Right atrium auricular region (tissue), 2 donors: ENCODE data around the gene IL1R2. TPM values are rescaled to one million over a fixed set of nuclear protein-coding genes. Genes with fewer than 3 reads are reported as not detected.

Experiments
- DNase-seq: peaks from one replicate; pipeline ENCODE4 v3.0.0-alpha.2; 2019; ENCODE audit warnings: low spot score
- H3K27ac ChIP-seq, 2 donors: fragments of 200-600 bp; sonication (generic); 1 replicate in 1 of 2; 2 replicates in 1 of 2; pipeline ENCODE4 v1.5.1; 2016 to 2019
- H3K27me3 ChIP-seq, 2 donors: fragments of 200-600 bp; sonication (generic); one replicate each; pipeline versions ENCODE4 v1.5.1 to v1.6.0; 2017 to 2019
- H3K36me3 ChIP-seq: fragments of 200-600 bp; sonication (generic); one replicate; pipeline ENCODE4 v1.5.1; 2016
- H3K4me1 ChIP-seq, 2 donors: fragments of 200-600 bp; sonication (generic); one replicate each; pipeline versions ENCODE4 v1.5.1 to v1.6.0; 2017 to 2019
- H3K4me3 ChIP-seq, 2 donors: fragments of 200-600 bp; sonication (generic); 1 replicate in 1 of 2; 2 replicates in 1 of 2; pipeline ENCODE4 v1.5.1; 2017 to 2019; ENCODE audit warnings: mild to moderate bottlenecking in 1 of 2, moderate library complexity in 1 of 2
- H3K9me3 ChIP-seq, 2 donors: fragments of 200-600 bp; sonication (generic); one replicate each; pipeline ENCODE4 v1.5.1; 2019
- total RNA-seq, 2 donors: library from RNA; depleted of rRNA; stranded (reverse); fragments of >200 nt; gene quantifications; one replicate each; pipeline ENCODE4 v1.1.0, GENCODE V29; 2016
- TF ChIP-seq, protein P1 (sequence below), 2 donors: fragments of 200-600 bp; sonication (generic); IDR thresholded peaks; one replicate each; pipeline ENCODE4 v1.5.1; 2019; ENCODE audit warnings: antibody characterized with exemption in 2 of 2

IL1R2 gene
- total RNA-seq, 2 donors from 2014 or later = 2.8 to 16.1 TPM

- Histone ChIP-seq H3K27me3 (no peaks in the 10 kb centered on the region), H3K27ac (no peak overlapping the region), H3K4me3 (no peak overlapping the region), H3K9me3 (no peaks in the 10 kb centered on the region), H3K36me3 (no peaks in the 10 kb centered on the region), H3K4me1 (no peaks in the 10 kb centered on the region)
- TF ChIP-seq, protein P1, sequence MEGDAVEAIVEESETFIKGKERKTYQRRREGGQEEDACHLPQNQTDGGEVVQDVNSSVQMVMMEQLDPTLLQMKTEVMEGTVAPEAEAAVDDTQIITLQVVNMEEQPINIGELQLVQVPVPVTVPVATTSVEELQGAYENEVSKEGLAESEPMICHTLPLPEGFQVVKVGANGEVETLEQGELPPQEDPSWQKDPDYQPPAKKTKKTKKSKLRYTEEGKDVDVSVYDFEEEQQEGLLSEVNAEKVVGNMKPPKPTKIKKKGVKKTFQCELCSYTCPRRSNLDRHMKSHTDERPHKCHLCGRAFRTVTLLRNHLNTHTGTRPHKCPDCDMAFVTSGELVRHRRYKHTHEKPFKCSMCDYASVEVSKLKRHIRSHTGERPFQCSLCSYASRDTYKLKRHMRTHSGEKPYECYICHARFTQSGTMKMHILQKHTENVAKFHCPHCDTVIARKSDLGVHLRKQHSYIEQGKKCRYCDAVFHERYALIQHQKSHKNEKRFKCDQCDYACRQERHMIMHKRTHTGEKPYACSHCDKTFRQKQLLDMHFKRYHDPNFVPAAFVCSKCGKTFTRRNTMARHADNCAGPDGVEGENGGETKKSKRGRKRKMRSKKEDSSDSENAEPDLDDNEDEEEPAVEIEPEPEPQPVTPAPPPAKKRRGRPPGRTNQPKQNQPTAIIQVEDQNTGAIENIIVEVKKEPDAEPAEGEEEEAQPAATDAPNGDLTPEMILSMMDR (IDR thresholded peaks at IDR 0.05) = no peak
- DNase-seq = no peak
Measured at GRCh38 chr2:102009557-102009956, 17.8 kb downstream of the IL1R2 start.

GRCh38 chr2:102010902-102011301 is 19.1 kb downstream of the IL1R2 start:
- Histone ChIP-seq H3K36me3 (no peaks in the 10 kb centered on the region), H3K27ac (no peak overlapping the region), H3K9me3 (no peaks in the 10 kb centered on the region), H3K4me3 (no peak overlapping the region), H3K4me1 (no peaks in the 10 kb centered on the region), H3K27me3 (no peaks in the 10 kb centered on the region)
- TF ChIP-seq, protein P1 (IDR thresholded peaks at IDR 0.05) = no peak
- DNase-seq = no peak

- Histone ChIP-seq H3K27me3 (no peaks in the 10 kb centered on the region), H3K4me1 (no peaks in the 10 kb centered on the region), H3K27ac (no peak overlapping the region), H3K4me3 (no peak overlapping the region), H3K36me3 (no peaks in the 10 kb centered on the region), H3K9me3 (no peaks in the 10 kb centered on the region)
- no peak for DNase-seq
- TF ChIP-seq, protein P1 (IDR thresholded peaks at IDR 0.05) = no peak
Measured at GRCh38 chr2:102012061-102012614, 20.4 kb downstream of the IL1R2 start.

DNA sequence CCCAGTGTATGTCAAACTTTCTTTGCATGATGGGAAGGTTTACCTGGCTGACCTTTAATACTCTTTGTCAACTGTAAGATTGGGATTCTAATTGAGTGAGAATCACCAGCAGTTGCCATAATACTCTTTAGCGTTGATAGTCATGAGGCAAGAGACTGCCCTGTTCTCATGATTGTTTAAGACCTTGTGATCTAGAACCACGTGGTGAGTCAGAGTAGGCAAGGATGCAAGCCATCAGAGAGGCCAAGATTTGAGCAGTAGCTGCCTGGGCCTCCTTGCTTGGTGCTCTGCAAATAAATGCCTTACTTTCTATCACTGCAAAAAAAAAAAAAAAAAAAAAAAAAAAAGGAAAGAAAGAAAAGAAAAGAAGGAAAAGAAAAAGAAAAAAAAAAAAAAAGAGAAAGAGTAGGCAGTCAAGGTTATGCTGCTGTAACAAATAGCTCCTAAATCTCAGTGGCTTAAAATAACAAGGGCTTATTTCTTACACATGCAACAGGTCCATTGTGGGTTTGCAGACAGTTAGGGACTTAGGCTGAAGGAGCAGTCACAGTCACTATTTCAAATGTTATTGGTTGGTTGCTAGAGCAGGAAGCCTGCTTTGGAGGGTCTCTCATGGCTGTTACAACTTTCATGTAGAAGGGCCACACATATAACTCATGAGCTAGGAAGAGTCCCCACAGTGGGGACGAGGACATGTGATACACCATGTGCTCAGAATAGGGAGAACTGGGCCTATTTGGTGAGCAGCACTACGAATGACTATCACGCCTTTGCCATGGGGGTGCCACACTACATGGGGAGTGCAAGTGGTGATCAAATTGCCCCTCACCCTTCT is 21.7 kb downstream of the IL1R2 start:
- Histone ChIP-seq H3K4me1 (no peaks in the 10 kb centered on the region), H3K9me3 (no peaks in the 10 kb centered on the region), H3K4me3 (no peak overlapping the region), H3K36me3 (no peaks in the 10 kb centered on the region), H3K27me3 (no peaks in the 10 kb centered on the region), H3K27ac (no peak overlapping the region)
- DNase-seq = no peak
- TF ChIP-seq, protein P1 (IDR thresholded peaks at IDR 0.05) = no peak

DNA sequence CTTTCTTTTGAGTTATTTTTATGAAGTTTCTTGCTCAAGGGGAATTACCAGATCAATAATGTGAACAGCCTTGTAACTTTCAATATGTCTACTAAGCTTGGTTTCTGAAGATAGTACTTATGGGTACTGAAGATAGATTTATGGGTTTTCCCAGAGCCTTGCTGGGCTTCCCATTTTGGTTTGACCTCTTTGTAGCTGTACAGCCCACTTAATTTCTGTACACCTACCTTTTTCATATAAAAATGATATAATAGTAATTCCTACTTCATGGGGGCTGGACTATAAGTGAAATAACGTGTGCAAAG is 22.2 kb downstream of the IL1R2 start:
- Histone ChIP-seq H3K36me3 (no peaks in the 10 kb centered on the region), H3K4me1 (no peaks in the 10 kb centered on the region), H3K27me3 (no peaks in the 10 kb centered on the region), H3K4me3 (no peak overlapping the region), H3K9me3 (no peaks in the 10 kb centered on the region), H3K27ac (no peak overlapping the region)
- DNase-seq = no peak
- TF ChIP-seq, protein P1 (IDR thresholded peaks at IDR 0.05) = no peak
